ENCODE results near the gene PROM1.

DNA sequence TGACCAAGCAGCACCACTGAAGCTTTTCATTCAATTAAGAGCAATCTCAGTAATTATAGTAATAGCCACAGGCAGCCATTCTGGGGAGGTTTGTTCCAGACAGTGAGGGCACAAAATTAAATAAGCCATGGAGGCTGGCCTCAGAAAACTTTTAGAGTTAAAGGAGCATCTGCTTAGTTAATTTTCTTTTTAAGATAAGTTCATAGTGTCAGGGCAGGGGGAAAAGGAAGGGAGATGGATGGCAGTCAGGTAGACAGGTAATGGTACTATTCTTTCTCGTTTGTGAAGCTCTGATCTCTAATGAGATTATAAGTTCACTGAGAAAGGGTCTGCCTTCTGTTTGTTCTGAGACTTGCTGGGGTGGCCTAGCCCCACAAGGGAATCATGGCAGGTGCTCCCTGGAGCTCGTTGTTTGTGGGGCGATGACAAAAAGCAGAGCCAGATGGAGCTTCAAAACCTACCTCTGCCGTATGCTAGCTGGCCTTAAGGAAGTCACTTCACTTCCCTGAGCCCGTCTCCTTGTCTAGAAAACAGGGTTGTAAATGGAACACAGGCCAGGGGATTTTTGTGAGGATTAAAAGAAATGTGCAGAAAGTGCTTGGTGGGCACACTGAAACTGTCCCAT lies 76.2 kb downstream of the PROM1 start:
- TF ChIP-seq EP300 (IDR thresholded peaks at IDR 0.05): no peak
- no peak for TF ChIP-seq POLR2AphosphoS5 (IDR thresholded peaks at IDR 0.05)
